Activated CD8-positive, alpha-beta memory T cell treated with anti-CD3 and anti-CD28 coated beads, Interleukin-2, amount 10 ng/mL, durations not matched to agents 7 days and 5 days (primary cell): ENCODE data around the gene HINT1. TPM values are rescaled to one million over a fixed set of nuclear protein-coding genes. Genes with fewer than 3 reads are reported as not detected.
"Not testable (repeated sequence)": the region's sequence is repeated elsewhere in the genome, so short reads cannot be mapped to it uniquely, and the experiment has no call there.

Experiments used
- ATAC-seq: fragments of 150-1000 bp; cut with Tn5 transposase; one replicate; pipeline ENCODE4 v1.10.0; 2021; ENCODE audit warnings: moderate library complexity
- CTCF ChIA-PET: fragments of 350-600 bp; sonication (Branson Sonifier 250); formaldehyde crosslinking; loops from one replicate; lab custom pipeline; 2021; ENCODE audit warnings: antibody characterized with exemption; lab: Charles Lee
- DNase-seq: peaks from one replicate; pipeline ENCODE4 v3.0.0-alpha.2; 2020
- H3K27ac Mint-ChIP-seq: one replicate; pipeline ENCODE4 v1.8.0; 2021; ENCODE audit warnings: mild to moderate bottlenecking, mixed read lengths
- H3K27me3 Mint-ChIP-seq: one replicate; pipeline ENCODE4 v1.8.0; 2021; ENCODE audit warnings: mixed read lengths
- H3K36me3 Mint-ChIP-seq: one replicate; pipeline ENCODE4 v1.8.0; 2021; ENCODE audit warnings: mild to moderate bottlenecking, mixed read lengths
- H3K4me1 Mint-ChIP-seq: one replicate; pipeline ENCODE4 v1.8.0; 2021; ENCODE audit warnings: mixed read lengths
- H3K4me3 Mint-ChIP-seq: one replicate; pipeline ENCODE4 v1.8.0; 2021; ENCODE audit warnings: mild to moderate bottlenecking, moderate library complexity, mixed read lengths
- H3K9me3 Mint-ChIP-seq: one replicate; pipeline ENCODE4 v1.8.0; 2022; ENCODE audit warnings: low read depth, mixed read lengths
- total RNA-seq, 2 experiments: library from RNA; stranded (reverse); gene quantifications; one replicate each; pipeline ENCODE4 v1.2.3, GENCODE V29; 2021

The HINT1 gene
- total RNA-seq, 2 experiments from 2014 or later = 261 to 288 TPM

GRCh38 chr5:131195696-131196095, 30.6 kb upstream of the HINT1 start:
- no peaks in the 10 kb centered on the region for H3K27me3 Mint-ChIP-seq
- no peak overlapping the region for H3K27ac Mint-ChIP-seq
- peaks cover 17% of the 10 kb centered on the region for H3K36me3 Mint-ChIP-seq
- CTCF ChIA-PET = no interaction called here
- H3K4me1 Mint-ChIP-seq = no peaks in the 10 kb centered on the region
- no peak overlapping the region for H3K4me3 Mint-ChIP-seq
- DNase-seq = no peak
- H3K9me3 Mint-ChIP-seq = no peaks in the 10 kb centered on the region
- ATAC-seq = no peak

- no peak for ATAC-seq
- no peak for DNase-seq
- H3K27ac Mint-ChIP-seq = no peak overlapping the region
- H3K4me3 Mint-ChIP-seq = no peak overlapping the region
- peaks cover 13% of the 10 kb centered on the region for H3K36me3 Mint-ChIP-seq
- CTCF ChIA-PET = no interaction called here
- H3K27me3 Mint-ChIP-seq = no peaks in the 10 kb centered on the region
- no peaks in the 10 kb centered on the region for H3K9me3 Mint-ChIP-seq
- no peaks in the 10 kb centered on the region for H3K4me1 Mint-ChIP-seq
Observed at GRCh38 chr5:131194725-131195124, 29.7 kb upstream of the HINT1 start.

GRCh38 chr5:131193897-131194296, 28.8 kb upstream of the HINT1 start:
- H3K36me3 Mint-ChIP-seq = peaks cover 17% of the 10 kb centered on the region
- CTCF ChIA-PET, H3K4me1 Mint-ChIP-seq, ATAC-seq, H3K27ac Mint-ChIP-seq, H3K27me3 Mint-ChIP-seq, H3K9me3 Mint-ChIP-seq, DNase-seq, H3K4me3 Mint-ChIP-seq: not testable (repeated sequence)

GRCh38 chr5:131193106-131193505, 28.1 kb upstream of the HINT1 start:
- H3K4me1 Mint-ChIP-seq = peaks cover 2% of the 10 kb centered on the region
- CTCF ChIA-PET = interaction anchor here (1.1 kb wide), 1 partner anchor 8 kb away, joined by 3 read pairs; no protein-coding TSS in a partner anchor
- no peaks in the 10 kb centered on the region for H3K27me3 Mint-ChIP-seq
- H3K36me3 Mint-ChIP-seq = peaks cover 16% of the 10 kb centered on the region
- no peaks in the 10 kb centered on the region for H3K9me3 Mint-ChIP-seq
- H3K4me3 Mint-ChIP-seq = no peak overlapping the region
- no peak for ATAC-seq
- H3K27ac Mint-ChIP-seq = no peak overlapping the region
- DNase-seq = no peak

GRCh38 chr5:131186561-131187256, 21.7 kb upstream of the HINT1 start:
- Mint-ChIP-seq H3K27ac (no peak overlapping the region), H3K36me3 (peaks cover 22% of the 10 kb centered on the region), H3K9me3 (no peaks in the 10 kb centered on the region), H3K4me3 (no peak overlapping the region), H3K27me3 (no peaks in the 10 kb centered on the region), H3K4me1 (peaks cover 6% of the 10 kb centered on the region)
- CTCF ChIA-PET = no interaction called here
- DNase-seq (no peak), ATAC-seq (no peak)

GRCh38 chr5:131185523-131186104, 20.6 kb upstream of the HINT1 start:
- H3K4me1 Mint-ChIP-seq = peaks cover 6% of the 10 kb centered on the region
- H3K4me3 Mint-ChIP-seq = no peak overlapping the region
- peaks cover 17% of the 10 kb centered on the region for H3K36me3 Mint-ChIP-seq
- no peaks in the 10 kb centered on the region for H3K27me3 Mint-ChIP-seq
- no peak overlapping the region for H3K27ac Mint-ChIP-seq
- no peak for DNase-seq
- no peak for ATAC-seq
- CTCF ChIA-PET = interaction anchor here (1.6 kb wide), 1 partner anchor 18 kb away, joined by 3 read pairs; no protein-coding TSS in a partner anchor
- H3K9me3 Mint-ChIP-seq = no peaks in the 10 kb centered on the region

GRCh38 chr5:131182839-131183238, 17.8 kb upstream of the HINT1 start:
- Mint-ChIP-seq H3K36me3 (peaks cover 15% of the 10 kb centered on the region), H3K4me1 (peaks cover 9% of the 10 kb centered on the region), H3K4me3 (no peak overlapping the region), H3K27ac (no peak overlapping the region), H3K27me3 (no peaks in the 10 kb centered on the region), H3K9me3 (no peaks in the 10 kb centered on the region)
- DNase-seq (no peak), ATAC-seq (no peak)
- CTCF ChIA-PET = no interaction called here

GRCh38 chr5:131180407-131180806, 15.4 kb upstream of the HINT1 start:
- CTCF ChIA-PET = no interaction called here
- DNase-seq (no peak), ATAC-seq (no peak)
- Mint-ChIP-seq H3K9me3 (no peaks in the 10 kb centered on the region), H3K4me3 (no peak overlapping the region), H3K27ac (no peak overlapping the region), H3K4me1 (peaks cover 17% of the 10 kb centered on the region), H3K27me3 (no peaks in the 10 kb centered on the region), H3K36me3 (peaks cover 19% of the 10 kb centered on the region)

- Mint-ChIP-seq H3K36me3 (peaks cover 8% of the 10 kb centered on the region), H3K27me3 (no peaks in the 10 kb centered on the region), H3K4me1 (peaks cover 50% of the 10 kb centered on the region), H3K4me3 (peak overlapping the region; percentile 96), H3K9me3 (no peaks in the 10 kb centered on the region), H3K27ac (peak overlapping the region; percentile 93)
- DNase-seq = peak; percentile 52
- ATAC-seq = no peak
- CTCF ChIA-PET = interaction anchor here (0.9 kb wide), 1 partner anchor 94 kb away, joined by 3 read pairs; no protein-coding TSS in a partner anchor
Observed at GRCh38 chr5:131171276-131171810, 6.3 kb upstream of the HINT1 start.

GRCh38 chr5:131170540-131171275, 5.7 kb upstream of the HINT1 start, which contains the start of gene LYRM7:
Gene LYRM7 (plus strand): TSS chr5:131170944. CDS start chr5:131171021, 77 bp downstream.
- Mint-ChIP-seq H3K36me3 (peaks cover 6% of the 10 kb centered on the region), H3K27me3 (no peaks in the 10 kb centered on the region), H3K4me1 (peaks cover 51% of the 10 kb centered on the region), H3K4me3 (peak within 1 kb of the TSS; percentile 96), H3K9me3 (no peaks in the 10 kb centered on the region), H3K27ac (peak within 1 kb of the TSS; percentile 93)
- ATAC-seq = peak; percentile 96
- CTCF ChIA-PET = interaction anchor here (1.1 kb wide), 1 partner anchor 213 kb away, joined by 3 read pairs; no protein-coding TSS in a partner anchor
- DNase-seq = peak; percentile 99

- CTCF ChIA-PET = interaction anchor here (1.1 kb wide), 1 partner anchor 214 kb away, joined by 3 read pairs; no protein-coding TSS in a partner anchor
- no peaks in the 10 kb centered on the region for H3K9me3 Mint-ChIP-seq
- no peak for DNase-seq
- peak overlapping the region; percentile 93 for H3K27ac Mint-ChIP-seq
- H3K4me1 Mint-ChIP-seq = peaks cover 57% of the 10 kb centered on the region
- H3K4me3 Mint-ChIP-seq = peak overlapping the region; percentile 96
- H3K36me3 Mint-ChIP-seq = peaks cover 7% of the 10 kb centered on the region
- H3K27me3 Mint-ChIP-seq = no peaks in the 10 kb centered on the region
- ATAC-seq = no peak
Observed at GRCh38 chr5:131169810-131170539, 4.9 kb upstream of the HINT1 start.

- CTCF ChIA-PET = no interaction called here
- no peak overlapping the region for H3K4me3 Mint-ChIP-seq
- H3K4me1 Mint-ChIP-seq = peaks cover 48% of the 10 kb centered on the region
- H3K27me3 Mint-ChIP-seq = no peaks in the 10 kb centered on the region
- H3K9me3 Mint-ChIP-seq = no peaks in the 10 kb centered on the region
- ATAC-seq (no peak), DNase-seq (no peak)
- H3K27ac Mint-ChIP-seq = no peak overlapping the region
- H3K36me3 Mint-ChIP-seq = peaks cover 15% of the 10 kb centered on the region
Observed at GRCh38 chr5:131167615-131168014, 2.6 kb upstream of the HINT1 start.
